Activated CD4-positive, alpha-beta T cell treated with anti-CD3 and anti-CD28 coated beads for 4 hours (primary cell): Measurements from ENCODE around the gene PTPRN2.

Experiments used
- DNase-seq, 2 donors: peaks; one replicate each; pipeline ENCODE4 v3.0.0-alpha.2; 2020

The PTPRN2 gene

GRCh38 chr7:157660971-157661610, 926.5 kb downstream of the PTPRN2 start:
- no peak for DNase-seq

DNA sequence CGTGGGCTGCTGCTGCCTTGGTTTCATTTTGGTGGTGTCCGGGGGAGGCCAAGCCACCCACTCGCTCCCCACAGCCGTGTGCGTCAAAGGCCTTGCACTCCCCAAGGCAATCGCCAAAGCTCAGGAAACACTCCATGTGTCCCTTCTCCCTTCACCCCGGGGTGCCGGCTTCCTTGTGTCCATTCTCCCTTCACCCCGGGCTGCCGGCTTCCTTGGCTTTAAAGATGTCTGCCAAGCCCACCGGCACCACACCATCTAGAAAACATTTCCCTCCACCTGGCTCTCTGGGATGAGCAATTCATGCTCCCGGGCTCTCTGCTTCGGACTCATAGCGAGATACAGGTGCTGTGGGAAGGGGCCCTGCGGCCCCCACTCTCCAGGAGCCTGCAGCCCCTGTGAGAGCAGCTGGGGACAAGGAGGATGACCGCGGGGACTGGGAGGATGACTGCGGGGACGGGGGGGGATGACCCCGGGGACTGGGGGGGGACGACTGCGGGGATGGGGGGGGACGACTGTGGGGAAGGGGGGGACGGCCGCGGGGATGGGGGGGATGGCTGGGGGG, 928.7 kb downstream of the PTPRN2 start:
- no peak for DNase-seq

DNA sequence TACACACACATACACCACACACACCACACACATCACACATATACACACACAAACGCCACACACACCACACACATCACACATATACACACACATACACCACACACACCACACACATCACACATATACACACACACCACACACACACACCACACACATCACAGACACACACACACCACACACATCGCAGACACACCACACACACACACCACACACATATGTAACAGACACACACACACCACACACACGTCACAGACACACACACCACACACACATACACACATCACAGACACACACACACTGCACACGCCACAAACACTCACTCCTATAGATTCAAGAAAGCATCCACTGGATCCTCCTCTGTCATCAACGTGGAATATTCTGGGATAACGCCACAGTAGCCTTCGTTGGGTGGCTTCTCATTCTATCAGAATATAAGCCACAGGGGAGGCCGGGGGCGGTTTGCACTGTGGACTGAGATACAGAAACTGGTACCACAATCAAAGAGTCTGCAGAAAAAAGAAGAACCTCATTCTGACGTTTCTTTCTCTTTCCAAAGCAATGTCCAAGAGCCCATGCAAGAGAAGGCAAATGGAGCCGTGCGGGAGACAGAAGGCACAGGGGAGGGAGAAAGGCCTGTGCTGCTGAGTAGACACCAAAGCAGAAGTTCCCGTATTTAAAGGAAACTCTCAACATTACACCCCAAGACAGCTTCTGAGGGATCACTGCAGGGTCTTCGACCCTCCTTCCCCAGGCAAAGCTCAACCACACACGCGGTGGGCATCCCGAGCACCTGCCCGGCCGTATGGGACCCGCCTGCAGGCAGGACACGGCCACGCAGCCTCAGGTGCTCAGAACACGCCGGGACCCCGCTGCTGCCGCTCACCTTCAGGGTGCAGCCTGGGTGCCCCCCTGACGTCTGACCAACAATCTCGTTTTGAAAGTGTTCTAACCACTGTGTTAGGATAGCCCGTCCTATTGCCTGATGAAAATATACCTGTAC, 929.6 kb downstream of the PTPRN2 start:
- DNase-seq = no peak

- DNase-seq = no peak
Measured at GRCh38 chr7:157656195-157656769, 931.3 kb downstream of the PTPRN2 start.

DNA sequence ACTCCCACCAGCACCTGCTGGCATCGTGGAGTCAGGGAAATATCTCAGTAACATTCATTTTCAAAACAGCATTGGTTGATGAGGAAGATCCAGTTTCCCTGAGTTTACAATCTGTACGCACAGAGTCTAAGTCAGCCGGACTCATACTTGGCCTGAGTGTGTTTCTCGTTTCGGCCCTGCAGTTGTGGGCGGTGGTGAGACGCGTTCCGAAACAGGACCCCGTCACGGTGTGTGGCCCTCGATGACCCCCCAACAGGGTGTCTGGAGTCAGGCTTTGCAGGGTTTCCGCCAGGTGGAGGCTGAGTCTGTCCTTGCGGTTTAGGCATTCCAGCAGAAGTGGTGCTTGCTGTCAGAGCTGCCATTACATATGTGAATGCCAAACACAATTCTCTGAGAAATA, 933.3 kb downstream of the PTPRN2 start:
- DNase-seq = no peak

- no peak for DNase-seq
Measured at GRCh38 chr7:157653827-157654207, 933.8 kb downstream of the PTPRN2 start.

- no peak for DNase-seq
Measured at GRCh38 chr7:157652954-157653826, 934.4 kb downstream of the PTPRN2 start.

- no peak for DNase-seq
Measured at GRCh38 chr7:157652161-157652953, 935.3 kb downstream of the PTPRN2 start.

- DNase-seq = no peak
Measured at GRCh38 chr7:157651366-157652160, 936.1 kb downstream of the PTPRN2 start.

GRCh38 chr7:157650801-157651200, 936.8 kb downstream of the PTPRN2 start:
- no peak for DNase-seq

DNA sequence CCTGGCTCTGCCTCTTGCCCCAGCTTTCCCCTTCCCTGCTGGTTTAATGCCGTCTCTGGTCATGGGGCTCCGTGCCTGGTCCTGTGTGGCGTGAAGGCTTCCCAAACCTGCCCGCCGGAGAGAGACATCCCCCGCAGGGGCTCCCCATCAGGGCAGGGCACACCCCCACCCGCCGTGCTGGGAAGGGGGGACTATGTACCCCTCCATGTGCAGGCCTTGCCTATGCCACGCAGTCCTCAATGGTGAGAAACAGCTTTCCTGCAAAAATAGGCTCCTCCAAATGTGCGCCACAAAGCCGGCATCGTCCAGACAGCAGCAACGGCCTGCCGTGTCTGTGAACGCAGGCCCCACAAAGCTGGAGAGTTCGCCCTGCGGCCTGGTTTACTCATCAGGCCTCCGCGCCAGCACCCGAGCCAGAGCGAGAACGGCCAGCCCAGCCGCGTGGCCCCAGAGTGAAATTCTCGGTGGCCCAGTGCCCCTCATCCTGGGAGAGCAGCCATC, 937.4 kb downstream of the PTPRN2 start:
- no peak for DNase-seq

DNA sequence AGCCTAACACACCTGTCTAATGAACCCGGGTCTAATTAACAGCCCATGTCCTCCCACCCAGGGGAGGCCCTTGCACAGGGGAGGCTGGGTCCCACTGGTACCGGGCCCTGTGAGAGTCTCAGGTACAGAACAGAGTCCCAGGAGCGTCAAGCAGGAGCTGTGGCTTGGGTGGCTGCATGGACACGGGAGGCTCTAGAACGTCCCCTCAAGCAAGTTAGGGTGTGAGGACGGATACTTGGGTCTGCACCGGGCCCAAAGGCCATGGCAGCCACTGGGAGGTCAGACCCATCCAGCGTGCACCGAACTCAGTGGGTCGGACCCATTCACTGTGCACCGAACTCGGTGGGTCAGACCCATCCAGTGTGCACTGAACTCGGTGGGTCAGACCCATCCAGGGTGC, 941.1 kb downstream of the PTPRN2 start:
- no peak for DNase-seq

DNA sequence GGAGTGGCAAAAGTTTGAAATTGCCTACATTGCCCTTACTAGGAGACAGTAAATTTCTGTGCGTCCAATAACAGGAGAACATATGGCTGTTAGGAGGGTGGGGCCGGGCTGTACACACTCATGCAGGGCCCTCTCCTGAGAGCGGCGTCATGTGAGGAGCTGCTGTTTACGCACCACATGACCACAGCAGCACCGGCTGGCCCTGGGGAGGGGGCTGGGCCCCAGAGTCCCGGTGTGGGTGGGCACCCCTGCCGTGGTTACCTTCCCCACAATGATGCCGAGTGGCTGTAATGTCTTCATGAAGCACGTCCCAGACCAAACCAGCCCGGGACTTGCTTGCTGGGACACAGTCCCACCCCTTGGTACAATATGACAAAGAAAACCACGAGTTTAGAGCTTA, 942.1 kb downstream of the PTPRN2 start:
- no peak for DNase-seq

GRCh38 chr7:157644946-157645345, 942.7 kb downstream of the PTPRN2 start:
- no peak for DNase-seq

- no peak for DNase-seq
Measured at GRCh38 chr7:157643525-157643970, 944.1 kb downstream of the PTPRN2 start.

DNA sequence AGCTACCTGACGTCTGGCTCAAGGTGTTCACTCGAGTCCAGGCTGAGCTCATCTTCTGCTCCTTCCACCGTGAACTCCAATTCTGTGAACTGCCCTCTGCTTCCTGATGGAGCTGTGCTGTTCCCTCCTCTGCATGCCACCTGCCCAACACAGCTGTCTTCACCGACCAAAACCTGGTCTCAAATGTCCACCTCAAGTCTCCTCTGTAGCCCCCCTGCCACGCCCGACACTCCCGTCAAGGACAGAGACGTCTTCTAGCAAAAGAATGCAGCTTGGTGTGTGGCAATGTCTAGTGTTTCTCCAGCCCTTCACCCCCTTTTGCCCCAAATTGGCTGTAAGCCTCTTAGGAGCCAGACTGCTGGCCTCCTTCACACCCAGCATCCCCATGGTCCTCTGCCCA, 945.8 kb downstream of the PTPRN2 start:
- no peak for DNase-seq

DNA sequence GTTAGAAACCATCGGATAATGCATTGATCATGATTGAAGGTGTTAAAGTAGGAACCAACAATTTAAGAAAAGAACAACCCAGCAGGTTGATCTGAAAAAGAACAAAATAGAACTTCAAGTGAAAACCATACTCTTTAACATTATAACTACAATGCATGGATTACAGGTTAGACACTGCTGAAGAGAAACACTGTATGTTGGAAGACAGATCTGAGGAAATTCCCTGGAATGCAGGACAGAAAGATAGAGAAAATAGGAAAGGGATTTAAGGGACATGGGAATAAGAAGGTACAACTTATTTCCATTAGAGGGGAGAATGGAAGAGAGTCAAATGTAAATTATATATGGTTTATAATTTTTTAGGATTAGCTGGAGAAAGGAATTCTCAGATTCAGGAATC, 947.5 kb downstream of the PTPRN2 start:
- no peak for DNase-seq

DNA sequence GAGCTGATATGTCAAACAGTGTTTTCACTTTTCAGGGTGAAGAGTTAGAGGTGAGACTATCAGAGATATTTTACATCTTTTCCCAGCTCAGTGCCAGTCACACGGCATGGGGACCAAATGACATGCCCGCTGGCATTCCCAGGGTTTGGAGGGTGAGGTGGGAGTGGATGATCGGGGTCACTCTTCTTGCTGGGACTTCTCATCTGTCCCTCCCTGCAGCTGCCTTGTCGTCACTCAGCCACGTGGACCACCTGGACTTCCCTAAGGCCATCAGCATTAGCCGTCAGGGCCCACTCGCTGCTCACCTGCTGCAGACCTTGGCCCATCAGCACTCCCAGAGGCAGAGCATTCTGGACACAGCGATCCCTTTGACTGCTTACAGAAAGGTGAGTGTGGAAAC, 949.1 kb downstream of the PTPRN2 start:
- DNase-seq = no peak

GRCh38 chr7:157637216-157637949, 950.2 kb downstream of the PTPRN2 start:
- DNase-seq = no peak

DNA sequence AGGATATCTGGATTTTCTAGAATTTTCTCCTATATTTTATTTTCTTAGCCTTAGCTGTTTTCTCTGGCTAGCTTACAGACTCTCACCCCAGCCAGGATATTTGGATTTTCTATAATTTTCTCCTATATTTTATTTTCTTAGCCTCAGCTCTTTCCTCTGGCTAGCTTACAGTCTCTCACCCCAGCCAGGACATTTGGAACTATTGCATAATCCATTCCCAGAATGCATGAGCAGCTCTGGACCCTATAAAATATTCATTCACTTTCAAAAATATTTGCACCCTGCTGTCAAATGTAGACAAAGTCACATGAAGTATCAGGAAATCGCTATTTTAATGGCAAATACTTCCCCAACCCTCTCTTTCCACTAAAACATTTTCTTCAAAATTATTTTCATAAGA, 952.0 kb downstream of the PTPRN2 start:
- no peak for DNase-seq
